ENCODE results near the gene SRGAP2C. TPM values are rescaled to one million over a fixed set of nuclear protein-coding genes. Genes with fewer than 3 reads are reported as not detected.
"Not testable (repeated sequence)": the region's sequence is repeated elsewhere in the genome, so short reads cannot be mapped to it uniquely, and the experiment has no call there.

SRGAP2C gene
- polyA plus RNA-seq, 1 experiment = 9.4 TPM

DNA sequence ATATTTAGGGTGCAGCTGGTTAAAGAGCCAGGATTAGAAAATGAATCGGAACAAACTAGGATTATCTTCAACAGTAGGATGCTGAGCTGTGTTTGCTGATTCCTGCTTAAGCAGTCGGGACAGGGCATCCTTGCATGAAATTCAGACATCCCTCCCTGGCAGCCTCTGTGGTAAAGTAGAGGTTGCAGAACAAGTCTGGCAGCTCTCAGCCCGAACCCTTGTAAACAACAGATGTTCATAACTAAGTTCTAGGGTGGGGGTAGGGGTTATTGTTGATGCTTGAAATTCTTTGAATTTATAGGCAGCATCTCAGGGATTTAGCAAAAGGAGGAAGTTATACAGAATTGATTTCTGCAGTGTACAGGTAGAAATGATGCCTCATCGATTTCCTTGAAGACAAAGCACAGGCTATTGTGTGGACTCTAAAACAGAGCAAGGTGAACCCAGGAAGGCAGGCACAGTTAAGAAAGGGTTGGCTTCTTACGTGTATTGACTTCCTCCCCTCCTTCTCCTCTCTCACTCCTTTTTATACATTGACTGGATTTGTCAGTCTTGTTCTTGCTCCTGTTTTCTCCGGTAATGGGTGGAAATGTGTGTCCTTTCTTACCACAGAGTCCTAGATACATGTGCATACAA is 114.9 kb downstream of the SRGAP2C start:
- CTCF ChIA-PET; H3K9me3 ChIP-seq (ENCODE audit: control insufficient read depth, insufficient read depth, low read length); POLR2A ChIA-PET; H3K27ac ChIP-seq (ENCODE audit: low read depth, low read length); DNase-seq (ENCODE audit: low read depth, low spot score); H3K27me3 ChIP-seq (ENCODE audit: control insufficient read depth, insufficient read depth, low read length); H3K4me3 ChIP-seq (ENCODE audit: low read depth, low read length): not testable (repeated sequence)

DNA sequence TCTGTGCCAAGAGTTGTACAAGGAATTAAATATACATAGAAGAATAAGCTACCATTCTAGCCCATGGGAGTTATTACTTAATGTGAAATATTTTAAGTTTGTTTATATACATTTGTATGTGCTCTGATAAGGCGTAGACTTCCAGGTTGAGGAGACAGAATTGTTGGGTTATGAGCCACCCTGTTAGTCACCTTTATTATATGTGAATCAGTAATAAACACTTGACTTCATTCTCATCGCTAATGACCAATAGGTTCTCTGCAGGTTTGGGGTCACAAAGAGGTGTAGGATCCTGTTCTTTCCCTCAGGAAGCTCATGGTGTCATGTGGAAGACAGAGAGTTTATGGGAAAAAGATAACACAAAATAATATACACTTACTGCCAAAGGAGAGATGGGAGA is 117.1 kb downstream of the SRGAP2C start:
- POLR2A ChIA-PET; DNase-seq (ENCODE audit: low read depth, low spot score); H3K4me3 ChIP-seq (ENCODE audit: low read depth, low read length); H3K27ac ChIP-seq (ENCODE audit: low read depth, low read length); CTCF ChIA-PET; H3K9me3 ChIP-seq (ENCODE audit: control insufficient read depth, insufficient read depth, low read length); H3K27me3 ChIP-seq (ENCODE audit: control insufficient read depth, insufficient read depth, low read length): not testable (repeated sequence)

DNA sequence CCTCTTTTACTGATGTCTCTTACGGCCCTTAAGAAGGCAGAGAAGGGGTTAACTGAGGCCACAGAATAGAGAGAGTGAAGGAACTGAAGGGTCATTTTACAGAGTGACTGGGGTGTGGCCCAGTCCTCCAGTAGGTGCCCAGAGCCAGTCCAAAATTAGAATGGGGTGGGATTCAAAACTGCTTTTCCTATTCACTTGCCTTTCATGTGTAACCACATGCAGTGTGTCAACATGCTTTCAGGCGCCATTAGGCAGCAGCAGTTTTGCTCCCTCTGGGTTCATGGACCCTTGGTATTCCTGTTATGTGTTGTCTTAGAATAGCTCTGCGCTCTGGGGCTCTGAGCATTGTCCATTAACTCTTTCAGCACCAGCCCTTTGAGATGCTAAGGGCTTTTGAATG is 123.0 kb downstream of the SRGAP2C start:
- POLR2A ChIA-PET; H3K4me3 ChIP-seq (ENCODE audit: low read depth, low read length); DNase-seq (ENCODE audit: low read depth, low spot score); H3K27ac ChIP-seq (ENCODE audit: low read depth, low read length); H3K27me3 ChIP-seq (ENCODE audit: control insufficient read depth, insufficient read depth, low read length); CTCF ChIA-PET; H3K9me3 ChIP-seq (ENCODE audit: control insufficient read depth, insufficient read depth, low read length): not testable (repeated sequence)

DNA sequence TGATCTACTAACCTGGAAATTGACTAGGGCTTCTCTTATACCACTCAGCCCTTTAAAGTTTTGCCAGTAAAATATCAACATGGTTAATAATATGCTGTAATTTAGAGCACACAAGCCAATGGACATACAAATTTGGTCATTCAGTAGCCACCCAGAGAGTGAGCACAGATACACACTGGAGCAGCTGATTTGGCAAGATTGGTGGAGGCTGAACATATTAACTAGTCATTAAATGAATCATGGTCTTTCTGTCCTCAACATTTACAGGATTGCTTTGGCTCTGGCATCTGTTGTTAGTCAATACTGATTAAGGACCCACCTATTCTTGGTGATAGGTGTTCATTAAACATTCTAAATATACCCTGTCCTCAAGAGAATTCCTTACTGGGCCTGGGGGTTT is 130.7 kb downstream of the SRGAP2C start:
- H3K4me3 ChIP-seq (ENCODE audit: low read depth, low read length); H3K27me3 ChIP-seq (ENCODE audit: control insufficient read depth, insufficient read depth, low read length); DNase-seq (ENCODE audit: low read depth, low spot score); H3K27ac ChIP-seq (ENCODE audit: low read depth, low read length); POLR2A ChIA-PET; CTCF ChIA-PET; H3K9me3 ChIP-seq (ENCODE audit: control insufficient read depth, insufficient read depth, low read length): not testable (repeated sequence)

DNA sequence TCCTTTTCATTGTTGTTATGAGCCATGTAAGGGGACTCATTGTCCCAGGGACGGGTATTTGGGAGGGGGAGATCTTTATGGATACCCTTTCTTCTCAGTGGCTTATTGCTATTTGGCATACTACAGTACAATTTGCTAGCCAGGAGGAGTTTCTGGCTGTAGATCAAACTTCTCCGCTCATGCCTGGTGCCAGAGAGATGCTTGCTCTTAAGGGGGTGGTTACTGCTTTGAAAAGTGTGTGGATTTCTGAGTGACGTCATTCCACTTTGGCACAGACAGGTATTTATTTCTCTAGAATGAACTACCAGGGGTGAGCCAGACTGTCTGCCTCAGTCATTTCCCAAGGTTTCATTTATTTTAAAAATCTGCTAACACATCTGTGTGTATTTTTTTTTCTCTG is 131.3 kb downstream of the SRGAP2C start:
- H3K9me3 ChIP-seq (ENCODE audit: control insufficient read depth, insufficient read depth, low read length); CTCF ChIA-PET; H3K27ac ChIP-seq (ENCODE audit: low read depth, low read length); DNase-seq (ENCODE audit: low read depth, low spot score); H3K27me3 ChIP-seq (ENCODE audit: control insufficient read depth, insufficient read depth, low read length); POLR2A ChIA-PET; H3K4me3 ChIP-seq (ENCODE audit: low read depth, low read length): not testable (repeated sequence)

DNA sequence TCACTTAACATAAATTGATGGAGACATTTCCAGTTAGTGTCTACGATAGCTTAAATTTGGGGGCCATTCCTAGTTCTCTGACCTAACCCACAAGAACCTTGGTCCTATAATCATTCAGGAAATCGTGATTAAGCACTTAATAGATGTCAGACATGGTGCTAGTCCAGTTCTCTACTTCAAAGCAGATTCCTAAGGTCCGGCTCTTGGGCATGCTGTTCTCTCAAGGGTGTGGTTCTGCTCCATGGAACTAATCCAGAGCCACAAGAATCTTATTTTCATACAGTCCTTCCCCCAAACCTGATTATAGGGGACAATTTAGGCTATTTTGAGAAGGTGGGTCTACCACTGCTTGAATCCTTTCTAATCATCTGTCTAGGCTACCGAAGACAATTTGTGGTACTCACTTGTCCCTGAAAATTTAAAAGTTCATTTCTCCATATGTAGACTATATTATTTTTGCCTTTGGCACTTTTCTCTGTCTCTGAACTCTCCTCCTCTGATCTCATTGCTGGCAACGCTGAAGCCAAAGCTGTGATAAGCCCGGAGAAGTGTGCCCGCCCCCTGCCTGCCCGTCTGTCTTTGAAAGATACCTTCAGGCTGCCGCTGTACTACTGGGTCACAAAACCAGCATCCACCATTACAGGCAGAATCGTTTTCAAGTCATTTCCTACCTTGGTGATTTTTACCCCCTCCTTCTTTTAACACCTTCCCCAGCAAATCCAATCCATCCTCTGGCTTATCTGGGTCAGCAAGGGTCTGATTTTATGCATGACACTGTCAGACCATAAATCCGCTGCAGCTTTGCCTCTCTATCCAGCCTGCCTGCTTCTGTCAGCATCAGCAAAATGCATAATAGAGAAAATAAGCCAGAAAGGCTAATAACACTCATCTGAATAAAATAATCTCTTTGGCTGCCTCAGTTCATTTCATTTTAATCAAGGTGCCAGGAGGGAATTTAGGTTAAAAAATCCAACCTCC is 133.0 kb downstream of the SRGAP2C start:
- POLR2A ChIA-PET, CTCF ChIA-PET: not testable (repeated sequence)

DNA sequence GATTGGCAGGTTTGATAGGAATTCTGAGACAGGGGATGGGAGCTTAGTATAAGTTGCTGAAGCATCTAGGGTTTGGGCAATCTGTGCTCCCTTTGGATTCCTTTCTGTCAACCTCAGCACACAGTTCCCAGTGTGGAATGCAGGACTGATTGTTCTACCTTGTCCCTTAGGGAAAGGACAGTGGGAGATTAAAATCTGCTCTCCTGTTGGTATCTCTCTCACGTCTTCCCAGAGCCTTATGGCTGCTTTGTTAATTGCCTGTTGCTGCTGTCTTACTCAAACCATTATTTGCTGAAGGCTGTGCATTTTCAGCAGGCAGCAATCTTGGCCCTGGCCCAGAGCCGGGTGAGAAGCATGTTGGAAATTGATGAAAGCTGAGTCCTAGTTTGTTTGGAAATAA is 133.9 kb downstream of the SRGAP2C start:
- H3K9me3 ChIP-seq (ENCODE audit: control insufficient read depth, insufficient read depth, low read length); POLR2A ChIA-PET; CTCF ChIA-PET; H3K27me3 ChIP-seq (ENCODE audit: control insufficient read depth, insufficient read depth, low read length); H3K27ac ChIP-seq (ENCODE audit: low read depth, low read length); DNase-seq (ENCODE audit: low read depth, low spot score); H3K4me3 ChIP-seq (ENCODE audit: low read depth, low read length): not testable (repeated sequence)

More for the DNA sequence above, 133.0 kb downstream of the SRGAP2C start:
- not testable (repeated sequence) for H3K4me3 ChIP-seq (ENCODE audit: low read depth, low read length); H3K27me3 ChIP-seq (ENCODE audit: control insufficient read depth, insufficient read depth, low read length); H3K9me3 ChIP-seq (ENCODE audit: control insufficient read depth, insufficient read depth, low read length); H3K27ac ChIP-seq (ENCODE audit: low read depth, low read length); DNase-seq (ENCODE audit: low read depth, low spot score)

DNA sequence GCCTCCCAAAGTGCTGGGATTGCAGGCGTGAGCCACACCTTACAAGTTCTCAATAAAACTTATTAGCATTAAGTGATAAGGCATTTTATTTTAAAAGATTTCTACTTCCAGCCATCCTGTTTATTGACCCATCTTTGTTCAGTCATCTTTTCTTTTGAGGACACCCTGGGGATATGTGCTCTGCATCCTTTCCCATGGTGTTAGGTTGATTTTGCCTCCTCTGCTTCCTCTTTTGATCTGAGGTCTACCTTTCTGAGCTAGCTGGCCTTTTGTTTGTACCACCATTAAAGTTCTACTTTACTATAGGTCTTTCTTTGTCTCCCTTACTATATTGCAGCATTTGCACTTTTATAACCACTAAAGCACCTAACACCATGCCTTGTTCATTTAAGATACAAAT is 136.9 kb downstream of the SRGAP2C start:
- H3K27me3 ChIP-seq (ENCODE audit: control insufficient read depth, insufficient read depth, low read length); H3K4me3 ChIP-seq (ENCODE audit: low read depth, low read length); POLR2A ChIA-PET; H3K9me3 ChIP-seq (ENCODE audit: control insufficient read depth, insufficient read depth, low read length); CTCF ChIA-PET; H3K27ac ChIP-seq (ENCODE audit: low read depth, low read length); DNase-seq (ENCODE audit: low read depth, low spot score): not testable (repeated sequence)

DNA sequence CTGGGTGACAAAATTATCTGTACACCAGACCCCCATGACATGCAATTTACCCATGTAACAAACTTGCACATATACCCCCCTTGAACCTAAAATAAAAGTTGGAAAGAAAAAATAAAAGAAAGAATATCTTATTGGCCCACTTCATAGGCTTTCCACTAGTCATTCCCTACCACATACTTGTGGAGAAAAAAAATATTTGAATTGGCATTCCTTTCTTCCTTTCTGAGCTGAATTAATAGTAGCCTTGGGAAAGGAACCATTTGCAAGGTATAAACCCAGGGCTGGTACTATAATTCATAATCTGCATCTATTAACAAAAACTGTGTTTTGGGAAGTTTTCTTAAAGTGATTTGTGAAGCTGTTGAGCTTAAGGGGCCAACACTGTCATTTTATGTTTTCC is 140.0 kb downstream of the SRGAP2C start:
- H3K27me3 ChIP-seq (ENCODE audit: control insufficient read depth, insufficient read depth, low read length); CTCF ChIA-PET; H3K27ac ChIP-seq (ENCODE audit: low read depth, low read length); DNase-seq (ENCODE audit: low read depth, low spot score); H3K4me3 ChIP-seq (ENCODE audit: low read depth, low read length); POLR2A ChIA-PET; H3K9me3 ChIP-seq (ENCODE audit: control insufficient read depth, insufficient read depth, low read length): not testable (repeated sequence)

DNA sequence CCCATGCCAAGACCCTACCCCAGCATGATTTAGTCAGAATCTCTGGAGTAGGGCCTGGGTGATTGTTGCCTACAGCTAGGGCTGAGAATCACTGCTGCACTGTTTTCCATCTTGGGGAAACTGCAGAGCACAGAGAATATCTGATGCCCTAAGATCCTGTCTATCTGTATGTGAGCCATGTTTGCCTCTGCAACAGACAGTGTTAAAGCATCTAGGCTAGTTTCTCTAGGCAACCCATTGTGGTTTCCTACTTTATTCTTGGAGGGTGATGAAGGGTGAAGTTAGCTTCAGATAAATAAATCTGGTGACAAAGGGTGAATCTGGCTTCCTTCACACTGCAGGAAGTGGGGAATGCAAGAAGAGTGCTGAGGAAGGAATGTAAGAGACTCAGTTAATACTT is 147.4 kb downstream of the SRGAP2C start:
- CTCF ChIA-PET = not testable (repeated sequence)

DNA sequence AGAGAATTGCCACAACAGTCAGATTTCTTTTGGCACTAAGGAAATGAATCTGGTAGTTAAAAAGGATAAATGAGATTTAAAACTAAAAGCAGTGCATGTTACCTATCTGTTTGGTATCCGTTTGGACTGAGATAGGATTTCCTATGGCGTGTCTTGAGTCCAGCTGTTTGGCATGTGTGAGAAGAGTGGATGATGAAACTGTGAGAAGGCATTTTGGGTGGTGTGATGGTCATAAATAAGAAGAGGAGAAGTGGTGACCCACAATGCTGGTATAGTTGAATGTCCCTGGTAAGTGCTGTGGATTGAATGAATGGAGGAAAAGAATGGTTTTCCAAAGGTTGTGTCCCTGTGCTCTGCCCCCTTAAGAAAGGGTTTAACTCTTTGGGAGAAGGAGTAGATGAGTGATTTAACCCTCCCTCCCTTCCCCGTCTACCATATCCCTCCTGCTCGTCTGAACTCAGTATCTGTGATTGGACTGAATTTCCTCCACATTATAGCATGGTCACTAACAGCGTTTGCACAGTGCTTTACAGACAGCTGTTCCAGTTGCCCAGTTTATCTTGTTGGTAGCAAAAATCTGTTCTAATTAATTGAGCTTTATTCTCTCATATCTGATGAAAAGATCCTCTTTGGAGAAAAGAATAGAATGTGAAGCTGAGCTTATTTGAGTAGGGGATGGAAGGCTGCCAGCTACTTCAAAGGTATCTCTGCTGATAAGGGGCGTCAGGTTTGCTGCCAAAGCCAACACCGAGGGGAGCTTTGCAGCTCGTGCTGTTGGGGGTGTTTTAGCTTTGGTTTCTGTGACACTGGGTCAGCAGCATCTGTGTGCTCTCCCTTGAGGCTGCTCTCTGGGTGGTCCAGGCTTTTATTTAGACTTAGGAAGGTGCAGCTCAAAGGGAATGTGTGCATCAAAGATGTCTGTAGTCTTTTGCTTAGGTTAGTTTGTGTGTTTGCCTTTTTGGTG is 148.1 kb downstream of the SRGAP2C start:
- CTCF ChIA-PET; POLR2A ChIA-PET; H3K27ac ChIP-seq (ENCODE audit: low read depth, low read length): not testable (repeated sequence)

More for the DNA sequence above, 147.4 kb downstream of the SRGAP2C start:
- DNase-seq (ENCODE audit: low read depth, low spot score); POLR2A ChIA-PET; H3K4me3 ChIP-seq (ENCODE audit: low read depth, low read length); H3K27ac ChIP-seq (ENCODE audit: low read depth, low read length); H3K27me3 ChIP-seq (ENCODE audit: control insufficient read depth, insufficient read depth, low read length); H3K9me3 ChIP-seq (ENCODE audit: control insufficient read depth, insufficient read depth, low read length): not testable (repeated sequence)

More for the DNA sequence above, 148.1 kb downstream of the SRGAP2C start:
- H3K9me3 ChIP-seq (ENCODE audit: control insufficient read depth, insufficient read depth, low read length); H3K4me3 ChIP-seq (ENCODE audit: low read depth, low read length); H3K27me3 ChIP-seq (ENCODE audit: control insufficient read depth, insufficient read depth, low read length); DNase-seq (ENCODE audit: low read depth, low spot score): not testable (repeated sequence)
